CD4-positive, alpha-beta T cell treated with Interleukin-15 for 1 hour (primary cell): ENCODE measurements around the gene MAPK1.
"Not testable (repeated sequence)": the region's sequence is repeated elsewhere in the genome, so short reads cannot be mapped to it uniquely, and the experiment has no call there.

Experiments
- DNase-seq: peaks from one replicate; pipeline ENCODE4 v3.0.0-alpha.2; 2020

MAPK1 gene

GRCh38 chr22:21790359-21790758 is 77.1 kb downstream of the MAPK1 start:
- DNase-seq = no peak

- not testable (repeated sequence) for DNase-seq
Measured at GRCh38 chr22:21787565-21787964, 79.9 kb downstream of the MAPK1 start.

- DNase-seq = peak; percentile 32
Measured at GRCh38 chr22:21780259-21780658, 87.2 kb downstream of the MAPK1 start.

DNA sequence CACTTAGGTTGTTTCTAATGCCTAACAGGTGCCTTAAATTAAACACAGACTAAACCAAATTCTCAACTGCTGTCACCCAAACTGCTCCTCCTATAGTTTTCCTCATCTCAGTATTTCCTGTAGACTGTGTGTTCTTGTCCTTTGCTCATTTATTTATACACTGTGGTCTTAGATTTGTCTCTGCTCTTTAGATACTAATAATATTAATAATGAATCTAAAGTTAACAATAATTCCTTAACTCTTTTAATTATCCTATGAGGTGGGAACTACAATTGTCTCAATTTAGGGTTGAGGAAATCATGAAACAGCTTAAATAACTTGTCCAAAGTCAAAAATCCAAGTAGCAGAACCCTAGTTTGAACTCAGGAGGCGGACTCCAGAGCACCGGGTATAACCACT is 88.0 kb downstream of the MAPK1 start:
- no peak for DNase-seq

DNA sequence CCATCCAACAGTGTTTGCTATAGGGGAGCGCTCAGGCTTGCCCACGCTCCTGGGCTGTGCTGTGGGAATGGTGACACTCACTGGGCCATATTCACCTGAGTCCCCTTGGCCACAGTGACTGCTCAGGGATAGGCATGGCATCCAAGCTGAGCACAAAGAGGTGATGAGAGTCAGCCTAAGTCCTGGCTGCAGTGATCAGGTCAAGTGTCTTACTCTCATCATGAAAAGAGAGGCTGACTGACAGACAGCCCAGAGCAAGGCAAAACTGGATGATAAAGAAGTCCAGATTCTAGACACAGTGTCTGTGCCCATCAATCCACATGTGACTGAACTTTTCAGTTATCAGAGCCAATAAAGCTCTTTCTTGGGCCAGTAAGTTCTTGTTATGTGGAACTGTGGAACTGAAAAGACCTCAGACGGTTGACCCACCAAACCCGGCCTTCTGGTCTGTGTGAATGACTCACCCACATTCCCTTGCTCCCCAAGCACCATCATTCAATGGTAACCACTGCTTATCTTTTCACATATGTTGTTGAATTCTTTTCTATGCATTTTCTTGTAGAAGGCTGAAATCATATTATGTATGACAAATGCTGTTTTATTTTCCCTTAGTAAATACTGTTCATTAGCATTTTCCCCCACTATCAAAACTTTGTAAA is 88.6 kb downstream of the MAPK1 start:
- no peak for DNase-seq

- no peak for DNase-seq
Measured at GRCh38 chr22:21771631-21771976, 95.8 kb downstream of the MAPK1 start.

DNA sequence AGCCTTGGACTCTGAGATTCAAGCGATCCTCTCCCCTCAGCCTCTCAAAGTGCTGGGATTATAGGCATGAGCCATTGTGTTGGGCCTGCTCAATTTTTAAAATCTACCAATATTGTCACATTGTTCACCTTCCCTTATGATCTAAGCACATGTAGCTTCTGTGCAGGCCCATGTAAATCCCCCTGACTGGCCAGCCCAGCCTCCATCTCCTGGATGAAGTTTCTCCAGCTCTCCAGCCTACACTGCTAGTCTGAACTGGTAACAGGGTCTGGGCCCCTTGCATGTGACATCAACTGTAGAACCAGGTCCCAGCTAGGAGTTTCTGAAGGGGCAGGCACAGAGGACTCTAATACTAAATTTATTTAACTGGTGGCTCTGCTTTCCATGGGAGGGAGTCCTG is 99.0 kb downstream of the MAPK1 start:
- DNase-seq = no peak

- DNase-seq = peak; percentile 66
Measured at GRCh38 chr22:21766691-21767462, 100.6 kb downstream of the MAPK1 start.

DNA sequence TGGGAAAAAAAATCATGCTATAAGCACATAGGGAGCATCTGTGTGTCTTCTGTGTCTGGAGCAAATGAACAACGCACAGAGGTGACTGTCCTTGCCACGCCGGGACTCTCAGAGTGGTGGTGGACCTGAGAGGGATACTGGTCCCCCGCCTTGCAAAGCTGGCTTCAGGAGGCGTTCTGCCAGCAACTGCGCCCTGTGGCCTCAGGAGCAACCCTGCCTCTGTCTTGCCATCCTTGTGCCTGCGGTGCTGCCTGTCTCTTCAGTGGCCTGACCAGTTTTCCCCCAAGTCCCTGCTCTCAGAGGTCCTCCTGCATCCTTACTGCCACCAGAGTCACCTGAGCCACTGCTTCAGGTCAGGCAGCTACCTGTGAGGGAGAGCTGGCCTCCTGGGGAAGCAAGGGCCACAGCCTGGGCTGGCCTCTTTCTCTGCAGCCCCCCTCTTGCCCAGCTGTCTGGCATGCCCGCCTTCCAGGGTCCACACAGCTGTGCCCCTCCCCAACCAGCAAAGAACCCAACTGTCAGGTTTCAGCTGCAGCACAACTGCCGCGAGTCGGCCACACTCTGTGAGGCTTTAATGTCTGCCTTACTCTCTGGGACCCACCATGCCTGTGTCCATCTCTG is 101.4 kb downstream of the MAPK1 start:
- DNase-seq = no peak

- DNase-seq = no peak
Measured at GRCh38 chr22:21764038-21764804, 103.2 kb downstream of the MAPK1 start.

DNA sequence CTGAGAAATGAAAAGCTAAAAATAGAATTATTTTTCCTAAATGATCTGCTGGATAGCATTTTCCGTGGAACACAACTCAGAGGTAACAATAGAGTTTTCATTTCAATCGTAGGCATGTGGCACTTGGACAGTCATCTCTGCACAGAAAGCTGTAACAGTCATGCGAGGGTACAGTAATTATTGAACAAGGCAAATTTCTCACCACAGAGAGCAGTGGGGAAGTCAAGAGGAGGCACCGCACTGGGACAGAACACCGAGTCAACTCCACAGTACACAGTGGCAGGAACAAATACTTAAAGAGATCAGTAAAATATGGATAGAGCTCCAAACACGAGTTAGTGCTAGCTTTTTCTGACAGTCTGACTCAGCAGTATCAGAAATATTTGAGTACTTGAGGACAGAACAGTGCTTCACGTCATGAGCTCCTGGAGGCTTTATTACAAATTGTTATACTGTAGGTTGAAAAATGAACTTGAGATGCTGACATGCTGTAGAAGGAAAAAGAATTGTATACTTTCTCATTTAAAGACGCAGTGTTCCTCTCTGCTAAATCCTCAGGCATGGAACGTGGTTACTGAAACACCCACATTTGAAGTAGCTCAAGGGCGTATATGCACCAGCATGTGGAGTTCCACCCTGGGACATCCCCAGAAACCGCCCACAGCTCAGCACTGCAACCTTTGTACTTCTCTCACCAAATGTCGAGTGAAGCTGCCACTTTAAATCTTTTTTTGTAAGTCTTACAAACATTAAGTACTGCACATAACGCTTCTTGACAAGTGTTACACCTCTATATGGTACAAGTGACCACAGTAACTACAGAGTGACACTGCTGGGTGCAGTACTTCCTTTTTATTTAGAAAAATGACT is 104.5 kb downstream of the MAPK1 start:
- peak; percentile 33 for DNase-seq

DNA sequence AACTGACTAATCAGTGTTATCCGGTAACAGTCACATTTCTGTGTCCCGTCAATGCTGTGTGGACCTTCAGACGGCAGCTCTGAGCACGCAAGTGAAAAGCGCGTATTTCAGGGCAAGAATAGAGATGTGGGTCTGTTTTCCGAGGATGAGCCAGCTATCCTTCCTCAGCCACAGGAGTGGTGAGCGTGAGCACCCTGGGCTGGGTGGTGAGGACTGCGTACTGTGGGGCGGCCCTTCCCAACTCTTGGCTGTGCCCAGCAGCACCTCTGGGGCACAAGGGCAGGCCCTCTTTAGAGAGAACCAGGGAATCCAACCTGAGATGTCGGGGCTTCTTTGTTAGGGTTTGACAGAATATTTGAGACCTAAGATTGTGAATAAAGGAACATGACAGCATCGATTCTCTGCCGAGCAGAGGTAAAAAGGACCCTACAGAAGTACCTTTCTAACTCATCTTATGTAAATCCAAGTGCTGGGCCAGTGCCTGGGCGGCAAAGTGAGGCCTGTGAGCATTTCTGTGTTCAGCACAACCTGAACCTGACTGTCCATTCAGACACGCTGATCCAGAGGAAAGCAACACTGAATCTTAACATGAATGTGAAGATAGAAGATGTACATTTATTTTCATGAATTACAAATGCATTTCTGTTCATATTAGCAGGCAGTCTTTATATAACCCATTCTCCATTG is 105.3 kb downstream of the MAPK1 start:
- no peak for DNase-seq

DNA sequence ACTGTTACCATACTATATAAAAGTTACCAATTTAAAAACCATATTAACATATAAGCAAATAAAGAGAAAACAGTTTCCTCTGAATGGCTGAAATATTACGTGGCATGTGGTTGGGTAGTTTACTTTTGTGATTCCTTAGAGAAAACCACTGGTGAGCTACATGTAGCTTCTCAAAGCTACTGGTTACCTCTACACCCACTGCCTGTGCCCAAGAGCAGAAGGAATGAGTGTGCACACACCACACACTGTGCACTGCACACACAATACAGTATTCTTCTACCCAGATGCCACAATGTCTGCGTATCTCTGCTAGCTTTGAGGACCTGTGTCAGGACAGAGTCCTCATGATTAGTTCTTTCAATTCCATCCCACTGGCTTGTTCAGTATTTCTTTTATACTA is 106.4 kb downstream of the MAPK1 start:
- no peak for DNase-seq

DNA sequence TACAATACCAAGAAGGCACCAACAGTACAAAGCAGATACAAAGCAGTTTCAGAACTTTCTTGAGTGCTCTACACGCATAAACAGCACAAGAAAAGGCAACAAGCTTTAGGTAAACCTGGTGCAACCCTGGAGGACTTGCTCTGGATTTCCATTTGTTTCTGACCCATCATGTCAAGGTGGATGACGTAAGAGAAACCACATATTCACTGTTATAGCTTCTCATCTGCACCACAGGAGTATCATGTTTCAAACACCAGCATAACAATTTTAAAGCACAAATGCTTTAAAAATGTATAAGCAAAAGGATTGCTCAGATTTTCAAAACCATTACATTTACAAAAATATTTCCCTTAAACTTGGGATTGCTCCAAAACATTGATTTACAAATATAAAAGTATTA is 106.8 kb downstream of the MAPK1 start:
- no peak for DNase-seq

GRCh38 chr22:21759646-21760376 is 107.6 kb downstream of the MAPK1 start:
- no peak for DNase-seq

DNA sequence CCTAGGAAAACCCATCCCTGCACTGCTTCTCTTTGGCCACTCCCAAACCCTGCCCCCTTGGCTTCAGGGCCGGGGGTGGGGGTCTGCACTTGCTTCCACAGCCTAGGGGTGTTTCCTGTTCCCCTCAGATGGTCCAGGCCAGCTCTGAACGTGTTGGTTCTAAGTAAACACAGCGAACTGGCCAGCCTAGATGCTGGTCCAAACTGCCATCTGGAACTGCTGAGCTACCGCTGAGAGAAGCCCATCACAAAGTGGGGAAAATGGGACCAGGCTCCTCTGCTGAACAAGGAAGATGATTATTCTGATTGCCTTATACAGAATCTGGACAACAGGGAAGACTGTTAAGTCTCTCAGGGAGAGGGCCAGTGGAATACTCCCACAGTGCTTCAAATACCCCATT is 108.4 kb downstream of the MAPK1 start:
- no peak for DNase-seq

- DNase-seq = no peak
Measured at GRCh38 chr22:21758091-21758864, 109.2 kb downstream of the MAPK1 start.

GRCh38 chr22:21755851-21756284 is 111.6 kb downstream of the MAPK1 start:
- DNase-seq = no peak

GRCh38 chr22:21754523-21754922 is 112.9 kb downstream of the MAPK1 start:
- peak; percentile 43 for DNase-seq
